ENCODE results near the gene COG2.

DNA sequence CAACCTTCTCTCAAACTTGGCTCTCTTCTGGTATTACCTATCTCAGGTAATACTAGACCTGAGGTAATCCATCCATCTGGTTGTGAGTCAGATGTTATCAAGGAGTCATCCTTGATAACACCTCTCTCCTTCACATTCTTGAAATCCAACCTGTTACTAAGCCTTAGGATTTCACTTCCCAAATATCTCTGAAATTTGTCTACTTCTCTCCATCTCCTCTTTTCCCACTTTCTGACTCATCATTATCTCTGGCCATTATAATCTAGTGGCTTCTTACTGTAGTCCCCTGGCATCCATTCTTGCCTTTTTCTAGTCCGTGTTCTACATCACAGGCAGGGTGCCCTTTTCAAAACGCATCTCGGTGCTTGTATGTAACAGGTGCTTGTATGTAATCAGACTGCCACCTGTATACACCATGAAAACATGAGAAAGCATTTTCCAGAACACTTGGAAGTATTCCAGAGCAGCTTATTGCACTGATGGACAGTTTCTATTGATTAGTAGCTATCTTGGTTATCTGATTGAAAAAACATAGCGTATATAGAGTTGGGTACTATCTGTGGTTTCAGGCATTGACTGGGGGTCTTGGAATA is 4.5 kb downstream of the COG2 start:
- no peak for TF ChIP-seq ATF1 (CRISPR knock-in tag; IDR thresholded peaks at IDR 0.05)
- no peak for TF ChIP-seq ELF3 (CRISPR knock-in tag; IDR thresholded peaks at IDR 0.05)
- TF ChIP-seq ZNF121 (CRISPR knock-in tag; IDR thresholded peaks at IDR 0.05) = no peak
